ENCODE data around the gene BCL10.

Gene BCL10

DNA sequence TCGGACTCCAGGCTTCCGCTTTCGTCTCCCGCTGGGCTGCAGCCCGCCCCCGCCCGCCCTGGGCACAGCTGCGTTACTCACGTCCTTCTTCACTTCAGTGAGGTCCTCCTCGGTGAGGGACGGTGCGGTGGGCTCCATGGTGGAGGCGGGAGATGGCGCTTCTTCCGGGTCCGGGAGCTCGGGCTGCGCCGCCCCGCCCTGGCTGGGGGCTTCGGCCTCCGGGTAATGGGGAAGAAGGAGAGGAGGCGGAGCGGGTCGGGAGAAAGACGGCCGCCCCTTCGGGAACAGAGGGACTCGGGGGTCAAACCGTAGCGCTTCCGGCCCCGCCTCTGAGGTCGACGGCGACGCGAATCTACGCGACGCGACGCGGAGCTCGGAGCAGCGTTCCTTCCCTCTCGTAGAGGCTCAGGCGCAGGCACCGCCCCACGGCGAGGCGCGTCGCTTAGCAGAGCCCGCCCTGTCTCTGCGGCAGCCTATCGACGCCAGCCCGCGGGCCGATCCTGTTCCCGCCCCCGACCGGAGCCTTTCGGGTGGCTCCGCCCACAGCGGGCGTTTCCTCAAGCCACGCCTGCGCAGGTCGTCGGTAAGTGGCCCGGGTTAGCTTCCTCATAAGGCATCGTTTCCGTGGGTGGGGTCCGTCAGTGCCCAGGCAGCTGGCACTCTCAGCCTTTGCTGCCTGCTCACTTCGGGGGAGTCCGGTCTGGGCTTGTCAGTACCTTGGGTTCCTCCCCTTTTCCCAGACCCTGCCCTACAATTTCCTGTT lies at the start of gene BCL10:
Gene BCL10 (minus strand): TSS at position 418 of the 763 bp plus-strand sequence. CDS start 280 bp downstream, at position 138.
- no peaks in the 10 kb centered on the region for H3K9me3 ChIP-seq (ENCODE audit: control insufficient read depth, low read length)
- H3K36me3 ChIP-seq (ENCODE audit: control insufficient read depth, insufficient read depth, low read length) = no peaks in the 10 kb centered on the region
- H3K27me3 ChIP-seq (ENCODE audit: control insufficient read depth, insufficient read depth, low read length) = no peaks in the 10 kb centered on the region
- peaks cover 18% of the 10 kb centered on the region for H3K4me1 ChIP-seq (ENCODE audit: control insufficient read depth, insufficient read depth, low read length)
- peak within 1 kb of the TSS; percentile 98 for H3K4me3 ChIP-seq (ENCODE audit: low read length)
- H3K9ac ChIP-seq (ENCODE audit: low read length) = peak within 1 kb of the TSS; percentile 99

DNA sequence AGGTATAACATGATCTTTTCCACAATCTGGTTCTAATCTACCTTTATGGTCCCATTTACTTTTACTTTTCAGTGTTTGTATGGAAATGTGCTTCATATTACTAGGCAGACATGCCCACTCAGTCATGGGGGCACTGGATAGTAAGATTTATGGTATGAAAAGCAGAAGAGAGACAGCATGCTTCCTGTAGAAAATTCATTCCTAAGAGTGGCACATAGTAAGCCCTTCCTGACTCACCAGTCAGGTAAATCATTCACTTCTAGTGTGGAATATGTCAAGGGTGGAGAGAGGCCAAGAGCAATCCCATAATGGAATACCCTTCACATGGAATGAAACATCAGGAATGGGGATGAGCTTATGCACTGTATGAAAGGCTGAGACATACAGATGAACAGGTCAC lies 49.5 kb upstream of the BCL10 start:
- Histone ChIP-seq H3K4me1 (ENCODE audit: control insufficient read depth, insufficient read depth, low read length) (peaks cover 12% of the 10 kb centered on the region), H3K9me3 (ENCODE audit: control insufficient read depth, low read length) (no peaks in the 10 kb centered on the region), H3K27me3 (ENCODE audit: control insufficient read depth, insufficient read depth, low read length) (no peaks in the 10 kb centered on the region), H3K9ac (ENCODE audit: low read length) (no peak overlapping the region), H3K4me3 (ENCODE audit: low read length) (no peak overlapping the region), H3K36me3 (ENCODE audit: control insufficient read depth, insufficient read depth, low read length) (no peaks in the 10 kb centered on the region)

DNA sequence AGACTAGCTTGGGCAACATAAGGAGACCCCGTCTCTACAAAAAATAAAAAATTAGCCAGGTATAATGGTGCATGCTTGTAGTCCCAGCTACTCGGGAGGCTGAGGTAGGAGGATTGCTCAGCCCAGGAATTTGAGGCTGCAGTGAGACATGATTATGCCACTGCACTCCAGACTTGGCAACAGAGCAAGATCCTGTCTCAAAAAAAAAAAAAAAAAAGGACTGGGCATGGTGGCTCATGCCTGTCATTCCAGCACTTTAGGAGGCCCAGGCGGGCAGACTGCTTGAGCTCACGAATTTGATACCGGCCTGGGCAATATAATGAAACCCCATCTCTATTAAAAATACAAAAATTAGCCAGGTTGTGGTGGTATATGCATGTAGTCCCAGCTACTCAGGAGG lies 47.3 kb upstream of the BCL10 start:
- no peaks in the 10 kb centered on the region for H3K36me3 ChIP-seq (ENCODE audit: control insufficient read depth, insufficient read depth, low read length)
- H3K9me3 ChIP-seq (ENCODE audit: control insufficient read depth, low read length) = no peaks in the 10 kb centered on the region
- no peaks in the 10 kb centered on the region for H3K27me3 ChIP-seq (ENCODE audit: control insufficient read depth, insufficient read depth, low read length)
- no peak overlapping the region for H3K9ac ChIP-seq (ENCODE audit: low read length)
- no peaks in the 10 kb centered on the region for H3K4me1 ChIP-seq (ENCODE audit: control insufficient read depth, insufficient read depth, low read length)
- H3K4me3 ChIP-seq (ENCODE audit: low read length) = no peak overlapping the region

DNA sequence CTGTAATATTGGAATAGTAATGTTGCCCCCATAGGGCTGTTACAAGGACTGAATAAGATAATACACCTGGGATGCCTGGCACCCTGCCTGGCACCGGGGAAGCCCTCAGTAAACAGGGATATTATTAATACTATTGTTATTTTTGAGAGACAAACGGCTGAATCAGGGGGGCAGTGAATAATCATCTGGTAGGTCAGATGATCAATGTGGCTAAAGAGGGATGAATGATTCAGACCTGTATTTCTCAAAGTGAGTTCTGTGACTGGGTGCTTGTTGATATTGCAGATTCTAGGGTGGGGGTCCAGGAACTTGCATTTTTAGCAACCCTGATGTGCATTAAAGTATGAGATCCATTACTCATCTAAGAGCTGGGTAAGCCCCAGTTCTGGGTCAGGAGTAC lies 46.2 kb upstream of the BCL10 start:
- H3K27me3 ChIP-seq (ENCODE audit: control insufficient read depth, insufficient read depth, low read length) = no peaks in the 10 kb centered on the region
- no peak overlapping the region for H3K4me3 ChIP-seq (ENCODE audit: low read length)
- H3K4me1 ChIP-seq (ENCODE audit: control insufficient read depth, insufficient read depth, low read length) = no peaks in the 10 kb centered on the region
- H3K9me3 ChIP-seq (ENCODE audit: control insufficient read depth, low read length) = no peaks in the 10 kb centered on the region
- no peak overlapping the region for H3K9ac ChIP-seq (ENCODE audit: low read length)
- no peaks in the 10 kb centered on the region for H3K36me3 ChIP-seq (ENCODE audit: control insufficient read depth, insufficient read depth, low read length)

DNA sequence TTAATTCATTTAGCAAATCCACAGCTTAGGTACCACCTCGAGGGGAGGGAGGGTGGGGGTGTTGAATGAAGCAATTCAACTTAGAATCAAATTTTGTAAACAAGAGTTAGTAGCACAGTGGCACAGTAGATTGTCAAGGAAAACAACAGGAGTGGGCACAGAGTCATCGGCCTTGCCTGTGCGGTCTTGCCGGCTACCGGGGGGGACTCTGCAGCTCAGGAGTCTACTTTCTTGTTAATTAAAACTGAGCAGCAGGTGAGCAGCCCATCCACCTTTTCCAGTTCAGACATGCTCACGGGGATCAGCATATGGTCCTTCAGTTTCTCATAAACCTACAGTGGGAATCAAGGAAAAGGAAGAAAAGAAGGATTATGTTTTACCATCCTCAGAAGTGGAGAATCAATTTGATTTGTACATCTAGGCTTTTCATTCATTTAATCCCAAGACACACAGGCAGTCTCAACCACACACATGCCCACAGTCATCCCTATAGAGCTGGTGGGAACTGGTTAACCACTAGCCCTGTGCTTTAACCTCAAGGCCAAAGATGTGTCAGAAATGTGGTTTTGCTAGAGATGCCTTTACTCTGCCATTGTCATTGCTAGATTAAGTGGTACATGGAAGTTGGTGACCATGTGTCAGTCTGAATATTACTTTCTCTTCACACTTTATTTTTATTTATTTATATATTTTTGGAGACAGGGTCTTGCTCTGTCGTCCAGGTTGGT lies 45.0 kb upstream of the BCL10 start:
- Histone ChIP-seq H3K9me3 (ENCODE audit: control insufficient read depth, low read length) (no peaks in the 10 kb centered on the region), H3K4me3 (ENCODE audit: low read length) (no peak overlapping the region), H3K27me3 (ENCODE audit: control insufficient read depth, insufficient read depth, low read length) (no peaks in the 10 kb centered on the region), H3K36me3 (ENCODE audit: control insufficient read depth, insufficient read depth, low read length) (no peaks in the 10 kb centered on the region), H3K4me1 (ENCODE audit: control insufficient read depth, insufficient read depth, low read length) (no peaks in the 10 kb centered on the region), H3K9ac (ENCODE audit: low read length) (no peak overlapping the region)

DNA sequence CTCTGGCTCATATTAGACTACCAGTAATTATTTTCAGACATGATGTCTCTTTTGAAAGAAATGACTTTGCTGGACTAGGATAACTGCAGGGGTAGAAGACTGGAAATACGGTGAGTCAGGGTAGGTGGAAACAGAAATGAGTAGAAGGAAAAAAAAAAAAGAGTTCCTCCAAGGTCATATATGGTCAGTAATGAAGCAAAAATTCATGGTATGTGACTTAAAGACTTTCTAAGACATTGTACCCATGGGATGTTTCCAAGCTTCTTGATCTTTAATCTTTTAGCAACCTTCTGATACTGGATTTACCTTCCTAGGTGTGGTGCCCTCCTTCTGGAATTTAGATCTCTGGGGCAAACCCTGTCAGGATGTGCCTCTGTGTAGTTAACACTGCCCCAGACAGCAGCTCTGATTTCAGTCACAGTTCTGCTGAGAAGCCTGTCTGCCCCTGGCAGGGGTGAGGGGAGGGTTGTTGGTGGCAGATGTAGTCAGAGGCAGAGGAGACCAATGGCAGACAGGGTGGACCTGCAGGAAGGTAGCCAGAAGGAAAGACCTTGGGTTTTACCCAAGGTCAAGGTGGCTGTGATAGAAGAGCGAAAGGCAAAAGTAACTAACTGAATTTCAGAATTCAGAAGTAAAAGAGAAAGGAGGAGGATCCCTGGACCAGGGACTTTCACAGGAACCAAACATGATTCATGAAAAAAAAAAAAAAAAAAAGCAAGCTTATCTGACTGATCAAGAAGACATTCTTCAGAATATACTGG lies 44.1 kb upstream of the BCL10 start:
- Histone ChIP-seq H3K9ac (ENCODE audit: low read length) (no peak overlapping the region), H3K4me1 (ENCODE audit: control insufficient read depth, insufficient read depth, low read length) (no peaks in the 10 kb centered on the region), H3K4me3 (ENCODE audit: low read length) (no peak overlapping the region), H3K36me3 (ENCODE audit: control insufficient read depth, insufficient read depth, low read length) (no peaks in the 10 kb centered on the region), H3K27me3 (ENCODE audit: control insufficient read depth, insufficient read depth, low read length) (no peaks in the 10 kb centered on the region), H3K9me3 (ENCODE audit: control insufficient read depth, low read length) (no peaks in the 10 kb centered on the region)

DNA sequence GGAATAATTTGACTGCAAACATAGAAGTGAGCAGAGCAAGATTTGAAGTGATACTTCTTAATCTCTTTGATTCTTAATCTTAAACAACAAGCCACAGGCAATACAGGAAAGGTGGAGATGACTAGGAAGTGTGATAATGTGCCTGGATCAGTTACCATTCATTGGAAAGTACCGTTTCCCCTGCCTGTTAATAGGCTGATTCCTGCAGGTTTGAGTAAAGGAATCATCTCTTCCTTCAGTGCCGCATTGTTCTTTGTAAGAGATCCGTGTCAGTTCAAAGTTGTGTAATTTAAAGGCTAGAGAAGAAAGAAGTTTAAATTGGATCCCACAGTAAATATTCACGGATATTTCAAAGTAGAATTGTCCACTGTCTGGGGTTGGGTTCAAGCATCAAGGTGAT lies 43.5 kb upstream of the BCL10 start:
- H3K27me3 ChIP-seq (ENCODE audit: control insufficient read depth, insufficient read depth, low read length) = no peaks in the 10 kb centered on the region
- no peak overlapping the region for H3K4me3 ChIP-seq (ENCODE audit: low read length)
- H3K9ac ChIP-seq (ENCODE audit: low read length) = no peak overlapping the region
- no peaks in the 10 kb centered on the region for H3K9me3 ChIP-seq (ENCODE audit: control insufficient read depth, low read length)
- H3K36me3 ChIP-seq (ENCODE audit: control insufficient read depth, insufficient read depth, low read length) = no peaks in the 10 kb centered on the region
- H3K4me1 ChIP-seq (ENCODE audit: control insufficient read depth, insufficient read depth, low read length) = no peaks in the 10 kb centered on the region

DNA sequence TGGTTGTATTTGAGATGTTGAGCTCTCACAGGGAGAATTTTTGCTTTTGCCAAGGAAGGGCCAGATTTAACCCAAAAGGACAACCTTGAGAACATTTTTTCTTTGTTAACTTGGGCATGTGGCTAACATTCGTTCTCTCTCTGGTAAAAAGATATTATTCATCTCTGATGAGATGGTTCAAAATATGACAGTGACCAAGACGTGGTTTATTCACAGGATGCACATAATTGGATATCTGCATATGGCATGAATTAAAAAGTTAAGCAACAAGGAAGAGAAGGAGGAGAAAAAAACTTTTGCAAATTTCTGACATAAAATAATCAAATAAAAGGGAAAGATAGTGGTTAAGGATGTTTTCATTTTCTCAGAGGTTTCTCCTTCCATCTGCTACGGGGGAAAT lies 43.1 kb upstream of the BCL10 start:
- H3K36me3 ChIP-seq (ENCODE audit: control insufficient read depth, insufficient read depth, low read length) = no peaks in the 10 kb centered on the region
- no peak overlapping the region for H3K9ac ChIP-seq (ENCODE audit: low read length)
- H3K27me3 ChIP-seq (ENCODE audit: control insufficient read depth, insufficient read depth, low read length) = no peaks in the 10 kb centered on the region
- no peak overlapping the region for H3K4me3 ChIP-seq (ENCODE audit: low read length)
- no peaks in the 10 kb centered on the region for H3K4me1 ChIP-seq (ENCODE audit: control insufficient read depth, insufficient read depth, low read length)
- H3K9me3 ChIP-seq (ENCODE audit: control insufficient read depth, low read length) = no peaks in the 10 kb centered on the region

DNA sequence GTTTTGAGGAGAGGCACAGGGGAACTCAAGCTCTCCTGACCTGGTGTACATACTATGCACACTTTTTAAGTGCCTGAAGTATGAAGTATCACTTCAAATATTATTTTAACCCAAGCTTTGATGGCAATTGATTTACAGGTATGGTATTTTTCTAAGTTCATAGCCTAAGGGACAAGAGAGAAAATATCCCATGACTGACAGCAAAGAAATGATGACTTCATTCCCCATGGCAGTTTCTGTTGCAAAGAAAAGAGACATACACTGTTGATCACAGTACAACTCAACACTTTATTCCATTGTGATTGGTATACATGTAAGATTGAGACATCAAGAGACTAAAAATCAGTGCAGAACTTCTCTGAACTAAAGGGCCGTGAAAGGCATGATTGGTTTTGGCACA lies 41.8 kb upstream of the BCL10 start:
- H3K4me1 ChIP-seq (ENCODE audit: control insufficient read depth, insufficient read depth, low read length) = no peaks in the 10 kb centered on the region
- no peak overlapping the region for H3K4me3 ChIP-seq (ENCODE audit: low read length)
- no peak overlapping the region for H3K9ac ChIP-seq (ENCODE audit: low read length)
- no peaks in the 10 kb centered on the region for H3K36me3 ChIP-seq (ENCODE audit: control insufficient read depth, insufficient read depth, low read length)
- H3K9me3 ChIP-seq (ENCODE audit: control insufficient read depth, low read length) = no peaks in the 10 kb centered on the region
- H3K27me3 ChIP-seq (ENCODE audit: control insufficient read depth, insufficient read depth, low read length) = no peaks in the 10 kb centered on the region

DNA sequence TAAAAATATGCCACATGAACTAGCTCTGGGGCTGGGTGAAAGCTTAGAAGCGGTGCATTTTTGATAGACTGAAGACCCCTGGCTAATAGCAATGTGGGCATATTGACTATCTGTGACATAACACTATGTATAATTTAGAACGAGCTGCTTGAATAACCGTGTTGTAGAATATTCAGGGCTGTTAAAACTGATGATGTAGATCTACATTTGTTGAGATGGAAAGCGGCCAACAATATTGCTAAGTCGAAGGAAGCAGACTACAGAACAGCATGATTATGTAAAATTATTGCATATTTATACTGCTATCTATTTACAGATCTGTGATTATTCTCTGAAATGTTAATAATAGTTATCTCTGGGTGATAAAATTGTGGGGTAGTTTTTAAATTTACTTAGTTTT lies 41.1 kb upstream of the BCL10 start:
- Histone ChIP-seq H3K9ac (ENCODE audit: low read length) (no peak overlapping the region), H3K4me1 (ENCODE audit: control insufficient read depth, insufficient read depth, low read length) (no peaks in the 10 kb centered on the region), H3K4me3 (ENCODE audit: low read length) (no peak overlapping the region), H3K36me3 (ENCODE audit: control insufficient read depth, insufficient read depth, low read length) (no peaks in the 10 kb centered on the region), H3K9me3 (ENCODE audit: control insufficient read depth, low read length) (no peaks in the 10 kb centered on the region), H3K27me3 (ENCODE audit: control insufficient read depth, insufficient read depth, low read length) (no peaks in the 10 kb centered on the region)

DNA sequence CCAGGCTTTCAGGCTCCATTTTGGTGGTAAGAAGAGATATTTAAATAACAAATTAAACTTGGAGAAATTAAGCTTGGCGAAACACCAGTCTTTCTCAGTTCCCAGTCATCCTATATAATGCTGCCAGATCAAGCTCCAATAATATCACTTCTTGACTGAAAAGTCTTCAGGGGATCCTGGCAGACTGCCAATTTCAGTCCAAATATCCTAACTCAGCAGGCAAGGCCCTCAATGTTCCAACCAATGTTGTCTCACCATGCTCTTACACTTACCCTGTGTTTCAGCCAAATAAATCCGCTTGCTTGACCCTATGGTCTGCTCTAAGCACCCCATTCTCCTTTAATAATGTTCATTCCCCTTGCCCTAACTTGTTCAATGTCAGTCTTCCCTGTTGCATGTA lies 39.9 kb upstream of the BCL10 start:
- H3K36me3 ChIP-seq (ENCODE audit: control insufficient read depth, insufficient read depth, low read length) = no peaks in the 10 kb centered on the region
- H3K4me1 ChIP-seq (ENCODE audit: control insufficient read depth, insufficient read depth, low read length) = no peaks in the 10 kb centered on the region
- no peak overlapping the region for H3K4me3 ChIP-seq (ENCODE audit: low read length)
- no peak overlapping the region for H3K9ac ChIP-seq (ENCODE audit: low read length)
- H3K27me3 ChIP-seq (ENCODE audit: control insufficient read depth, insufficient read depth, low read length) = no peaks in the 10 kb centered on the region
- H3K9me3 ChIP-seq (ENCODE audit: control insufficient read depth, low read length) = no peaks in the 10 kb centered on the region

DNA sequence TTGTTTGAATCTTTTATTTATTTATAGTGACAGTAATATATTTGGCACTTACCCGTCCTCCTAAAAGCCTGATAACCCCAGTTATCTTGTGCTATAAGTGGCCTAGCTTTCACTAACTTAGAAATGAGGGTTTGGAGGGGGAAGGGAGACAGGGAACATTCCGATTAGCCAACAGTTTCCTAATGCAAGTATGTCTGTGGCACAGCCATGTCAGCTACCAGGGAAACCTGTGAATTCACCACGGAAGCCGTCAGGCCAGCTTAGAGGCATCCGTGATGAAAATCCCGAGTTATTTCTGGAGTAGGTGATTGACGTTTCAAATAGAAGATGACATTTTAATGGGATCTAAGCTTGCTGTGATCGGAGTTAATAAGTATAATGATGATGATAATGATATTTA lies 39.4 kb upstream of the BCL10 start:
- Histone ChIP-seq H3K4me3 (ENCODE audit: low read length) (no peak overlapping the region), H3K36me3 (ENCODE audit: control insufficient read depth, insufficient read depth, low read length) (no peaks in the 10 kb centered on the region), H3K9ac (ENCODE audit: low read length) (no peak overlapping the region), H3K9me3 (ENCODE audit: control insufficient read depth, low read length) (no peaks in the 10 kb centered on the region), H3K27me3 (ENCODE audit: control insufficient read depth, insufficient read depth, low read length) (no peaks in the 10 kb centered on the region), H3K4me1 (ENCODE audit: control insufficient read depth, insufficient read depth, low read length) (no peaks in the 10 kb centered on the region)
